ENCODE data around the gene SKIC8. TPM values are rescaled to one million over a fixed set of nuclear protein-coding genes. Genes with fewer than 3 reads are reported as not detected.

SKIC8 gene
- total and polyA plus RNA-seq, 8 donors, result 22.2 to 119 (median 53.9) TPM

GRCh38 chr15:78264304-78265136 lies 34.9 kb downstream of the SKIC8 start, which contains the start of gene DNAJA4:
DNAJA4 (plus strand) TSS chr15:78264562; CDS start chr15:78264764, 202 bp downstream.
- H3K27me3 ChIP-seq, result no peaks in the 10 kb centered on the region
- peak within 1 kb of the TSS; percentile 60 to 78 (median 68) for H3K4me3 ChIP-seq
- H3K27ac ChIP-seq, result peak within 1 kb of the TSS; percentile 37 to 84 (median 81)
- peak; percentile 64 to 86 for DNase-seq
- no peak for TF ChIP-seq CTCF (IDR thresholded peaks at IDR 0.05)
- peak in 1 of 3 donors; percentile 11 for TF ChIP-seq POLR2AphosphoS5 (IDR thresholded peaks at IDR 0.05)
- no peak for TF ChIP-seq POLR2A (IDR thresholded peaks at IDR 0.05)
- TF ChIP-seq EP300 (IDR thresholded peaks at IDR 0.05), result no peak
- no peaks in the 10 kb centered on the region for H3K36me3 ChIP-seq
- H3K4me1 ChIP-seq, result peaks cover 26 to 54% (median 32%) of the 10 kb centered on the region in 4 donors
- H3K9me3 ChIP-seq, result no peaks in the 10 kb centered on the region
- 2 to 10% (median 4%) methylated on average over 17 to 107 of the region's 107 CpGs for WGBS, 5 donors
- intact Hi-C loops (cut with DNase I; ENCODE audit: low total_unique reads), result no loop called here

- Histone ChIP-seq H3K4me1 (peaks cover 26 to 54% (median 32%) of the 10 kb centered on the region in 4 donors), H3K27me3 (no peaks in the 10 kb centered on the region), H3K9me3 (no peaks in the 10 kb centered on the region), H3K27ac (peak overlapping the region; percentile 37 to 84 (median 81)), H3K36me3 (no peaks in the 10 kb centered on the region), H3K4me3 (peak overlapping the region; percentile 60 to 78 (median 68))
- intact Hi-C loops (cut with DNase I; ENCODE audit: low total_unique reads), result no loop called here
- 58 to 71% (median 66%) methylated on average over 10 to 23 of the region's 23 CpGs for whole genome bisulfite sequencing, 5 donors
- TF ChIP-seq POLR2AphosphoS5 (IDR thresholded peaks at IDR 0.05) (no peak), EP300 (IDR thresholded peaks at IDR 0.05) (no peak), POLR2A (IDR thresholded peaks at IDR 0.05) (no peak), CTCF (IDR thresholded peaks at IDR 0.05) (no peak)
- peak; percentile 35 to 69 for DNase-seq
These were observed 35.5 kb downstream of the SKIC8 start for GRCh38 chr15:78263907-78264303.

GRCh38 chr15:78263351-78263781 lies 36.0 kb downstream of the SKIC8 start:
- no peak for TF ChIP-seq CTCF (IDR thresholded peaks at IDR 0.05)
- TF ChIP-seq POLR2AphosphoS5 (IDR thresholded peaks at IDR 0.05), result no peak
- no peak for TF ChIP-seq POLR2A (IDR thresholded peaks at IDR 0.05)
- no peak for TF ChIP-seq EP300 (IDR thresholded peaks at IDR 0.05)
- intact Hi-C loops (cut with DNase I; ENCODE audit: low total_unique reads), result no loop called here
- H3K4me1 ChIP-seq, result peaks cover 26 to 49% (median 32%) of the 10 kb centered on the region in 4 donors
- H3K27ac ChIP-seq, result peak overlapping the region in 1 of 5 donors; percentile 81
- no peaks in the 10 kb centered on the region for H3K36me3 ChIP-seq
- DNase-seq, result peak in 1 of 2 donors; percentile 23
- no peaks in the 10 kb centered on the region for H3K9me3 ChIP-seq
- no peaks in the 10 kb centered on the region for H3K27me3 ChIP-seq
- 90 to 98% (median 94%) methylated on average over 5 to 7 of the region's 7 CpGs for WGBS, 5 donors
- no peak overlapping the region for H3K4me3 ChIP-seq

GRCh38 chr15:78261062-78261461 lies 38.3 kb downstream of the SKIC8 start:
- Histone ChIP-seq H3K27ac (no peak overlapping the region), H3K9me3 (no peaks in the 10 kb centered on the region), H3K4me1 (peaks cover 18 to 27% (median 20%) of the 10 kb centered on the region in 4 donors), H3K27me3 (no peaks in the 10 kb centered on the region), H3K36me3 (no peaks in the 10 kb centered on the region), H3K4me3 (no peak overlapping the region)
- WGBS, 5 donors, result 30 to 54% (median 46%) methylated on average over 3 of the region's 3 CpGs
- intact Hi-C loops (cut with DNase I; ENCODE audit: low total_unique reads), result no loop called here
- DNase-seq, result no peak
- no peak for TF ChIP-seq POLR2A (IDR thresholded peaks at IDR 0.05)
- no peak for TF ChIP-seq CTCF (IDR thresholded peaks at IDR 0.05)
- no peak for TF ChIP-seq POLR2AphosphoS5 (IDR thresholded peaks at IDR 0.05)
- no peak for TF ChIP-seq EP300 (IDR thresholded peaks at IDR 0.05)

Data from stomach (tissue), 9 donors.